Stimulated activated CD8-positive, alpha-beta memory T cell treated with anti-CD3 and anti-CD28 coated beads, Interleukin-4, amount 100 ng/mL, for 4 hours (primary cell): Measurements from ENCODE around the gene HOXD13.

Experiments used
- DNase-seq, 2 donors: peaks; one replicate each; pipeline ENCODE4 v3.0.0-alpha.2; 2020; ENCODE audit warnings: low read depth in 2 of 2, low spot score in 1 of 2

Gene HOXD13

GRCh38 chr2:176105078-176105729 is 12.7 kb downstream of the HOXD13 start:
- DNase-seq, result no peak

- no peak for DNase-seq
Measured at GRCh38 chr2:176105730-176106580, 13.4 kb downstream of the HOXD13 start.

- DNase-seq, result no peak
Measured at GRCh38 chr2:176106581-176107539, 14.3 kb downstream of the HOXD13 start, which contains the start of gene HOXD11. Gene HOXD11, plus strand, starts transcription at chr2:176107280. Its CDS starts 76 bp downstream, at chr2:176107356.

- DNase-seq, result no peak
Measured at GRCh38 chr2:176107731-176108181, 15.2 kb downstream of the HOXD13 start.

GRCh38 chr2:176109192-176109901 is 16.8 kb downstream of the HOXD13 start:
- no peak for DNase-seq

- no peak for DNase-seq
Measured at GRCh38 chr2:176109946-176110345, 17.4 kb downstream of the HOXD13 start.

GRCh38 chr2:176110415-176111308 is 18.1 kb downstream of the HOXD13 start:
- no peak for DNase-seq

GRCh38 chr2:176111309-176111663 is 18.8 kb downstream of the HOXD13 start:
- DNase-seq, result no peak

- no peak for DNase-seq
Measured at GRCh38 chr2:176111846-176112374, 19.4 kb downstream of the HOXD13 start.

- no peak for DNase-seq
Measured at GRCh38 chr2:176112375-176113302, 20.1 kb downstream of the HOXD13 start.

- DNase-seq, result no peak
Measured at GRCh38 chr2:176114120-176114929, 21.8 kb downstream of the HOXD13 start.

- no peak for DNase-seq
Measured at GRCh38 chr2:176114930-176115625, 22.6 kb downstream of the HOXD13 start.

- DNase-seq, result no peak
Measured at GRCh38 chr2:176115883-176116813, 23.6 kb downstream of the HOXD13 start, which contains the start of gene HOXD10. Gene HOXD10, plus strand, starts transcription at chr2:176116778. Its CDS starts 56 bp downstream, at chr2:176116834.

- DNase-seq, result no peak
Measured at GRCh38 chr2:176117162-176117822, 24.8 kb downstream of the HOXD13 start.

- DNase-seq, result no peak
Measured at GRCh38 chr2:176117823-176118371, 25.4 kb downstream of the HOXD13 start.
